OCI-LY7 (cell line): ENCODE measurements around the gene PCDHGA1.

ENCODE experiments used
- EZH2phosphoT487 ChIP-seq: fragments of 200-600 bp; sonication (generic); IDR thresholded peaks from 2 replicates; pipeline ENCODE4 v1.6.1; 2018; ENCODE audit warnings: low read depth, borderline replicate concordance, mild to moderate bottlenecking, mixed run types, antibody characterized with exemption, low read length, moderate library complexity, mixed read lengths
- TF ChIP-seq, protein P1 (sequence below): fragments of 200-600 bp; sonication (generic); conservative IDR thresholded peaks from 2 replicates; pipeline ENCODE4 v1.5.1; 2014; ENCODE audit warnings: mild to moderate bottlenecking, antibody characterized with exemption, low read length, moderate library complexity, mixed read lengths

DNA sequence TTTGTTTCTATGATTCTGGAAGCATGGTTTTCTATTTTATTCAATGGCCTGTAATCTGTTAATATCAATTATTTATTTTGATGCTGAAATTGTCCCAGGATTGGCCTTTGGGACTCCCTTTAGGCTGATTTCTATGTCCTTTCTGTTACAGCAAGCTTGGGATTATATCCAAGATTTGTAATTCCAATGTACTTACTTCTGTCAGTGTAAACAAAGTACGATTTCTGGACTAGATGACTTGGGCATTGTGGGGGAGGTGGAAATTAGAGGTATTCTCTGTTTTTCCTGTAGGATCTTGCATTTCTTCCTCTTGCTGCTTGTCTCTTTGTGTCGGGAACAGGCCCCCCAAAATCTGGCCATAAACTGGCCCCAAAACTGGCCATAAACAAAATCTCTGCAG, 103.7 kb downstream of the PCDHGA1 start:
- TF ChIP-seq, protein P1, sequence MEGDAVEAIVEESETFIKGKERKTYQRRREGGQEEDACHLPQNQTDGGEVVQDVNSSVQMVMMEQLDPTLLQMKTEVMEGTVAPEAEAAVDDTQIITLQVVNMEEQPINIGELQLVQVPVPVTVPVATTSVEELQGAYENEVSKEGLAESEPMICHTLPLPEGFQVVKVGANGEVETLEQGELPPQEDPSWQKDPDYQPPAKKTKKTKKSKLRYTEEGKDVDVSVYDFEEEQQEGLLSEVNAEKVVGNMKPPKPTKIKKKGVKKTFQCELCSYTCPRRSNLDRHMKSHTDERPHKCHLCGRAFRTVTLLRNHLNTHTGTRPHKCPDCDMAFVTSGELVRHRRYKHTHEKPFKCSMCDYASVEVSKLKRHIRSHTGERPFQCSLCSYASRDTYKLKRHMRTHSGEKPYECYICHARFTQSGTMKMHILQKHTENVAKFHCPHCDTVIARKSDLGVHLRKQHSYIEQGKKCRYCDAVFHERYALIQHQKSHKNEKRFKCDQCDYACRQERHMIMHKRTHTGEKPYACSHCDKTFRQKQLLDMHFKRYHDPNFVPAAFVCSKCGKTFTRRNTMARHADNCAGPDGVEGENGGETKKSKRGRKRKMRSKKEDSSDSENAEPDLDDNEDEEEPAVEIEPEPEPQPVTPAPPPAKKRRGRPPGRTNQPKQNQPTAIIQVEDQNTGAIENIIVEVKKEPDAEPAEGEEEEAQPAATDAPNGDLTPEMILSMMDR, result no peak
- TF ChIP-seq EZH2phosphoT487, result no peak
